Stimulated activated CD8-positive, alpha-beta memory T cell treated with anti-CD3 and anti-CD28 coated beads, Interleukin-15, amount 100 ng/mL, for 24 hours (primary cell): ENCODE measurements around the gene MAP3K6.
"Not testable (repeated sequence)": the region's sequence is repeated elsewhere in the genome, so short reads cannot be mapped to it uniquely, and the experiment has no call there.

Experiments
- DNase-seq: peaks from one replicate; pipeline ENCODE4 v3.0.0-alpha.2; 2020; ENCODE audit warnings: low read depth

The MAP3K6 gene, protein sequence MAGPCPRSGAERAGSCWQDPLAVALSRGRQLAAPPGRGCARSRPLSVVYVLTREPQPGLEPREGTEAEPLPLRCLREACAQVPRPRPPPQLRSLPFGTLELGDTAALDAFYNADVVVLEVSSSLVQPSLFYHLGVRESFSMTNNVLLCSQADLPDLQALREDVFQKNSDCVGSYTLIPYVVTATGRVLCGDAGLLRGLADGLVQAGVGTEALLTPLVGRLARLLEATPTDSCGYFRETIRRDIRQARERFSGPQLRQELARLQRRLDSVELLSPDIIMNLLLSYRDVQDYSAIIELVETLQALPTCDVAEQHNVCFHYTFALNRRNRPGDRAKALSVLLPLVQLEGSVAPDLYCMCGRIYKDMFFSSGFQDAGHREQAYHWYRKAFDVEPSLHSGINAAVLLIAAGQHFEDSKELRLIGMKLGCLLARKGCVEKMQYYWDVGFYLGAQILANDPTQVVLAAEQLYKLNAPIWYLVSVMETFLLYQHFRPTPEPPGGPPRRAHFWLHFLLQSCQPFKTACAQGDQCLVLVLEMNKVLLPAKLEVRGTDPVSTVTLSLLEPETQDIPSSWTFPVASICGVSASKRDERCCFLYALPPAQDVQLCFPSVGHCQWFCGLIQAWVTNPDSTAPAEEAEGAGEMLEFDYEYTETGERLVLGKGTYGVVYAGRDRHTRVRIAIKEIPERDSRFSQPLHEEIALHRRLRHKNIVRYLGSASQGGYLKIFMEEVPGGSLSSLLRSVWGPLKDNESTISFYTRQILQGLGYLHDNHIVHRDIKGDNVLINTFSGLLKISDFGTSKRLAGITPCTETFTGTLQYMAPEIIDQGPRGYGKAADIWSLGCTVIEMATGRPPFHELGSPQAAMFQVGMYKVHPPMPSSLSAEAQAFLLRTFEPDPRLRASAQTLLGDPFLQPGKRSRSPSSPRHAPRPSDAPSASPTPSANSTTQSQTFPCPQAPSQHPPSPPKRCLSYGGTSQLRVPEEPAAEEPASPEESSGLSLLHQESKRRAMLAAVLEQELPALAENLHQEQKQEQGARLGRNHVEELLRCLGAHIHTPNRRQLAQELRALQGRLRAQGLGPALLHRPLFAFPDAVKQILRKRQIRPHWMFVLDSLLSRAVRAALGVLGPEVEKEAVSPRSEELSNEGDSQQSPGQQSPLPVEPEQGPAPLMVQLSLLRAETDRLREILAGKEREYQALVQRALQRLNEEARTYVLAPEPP (N-terminal part only)

DNA sequence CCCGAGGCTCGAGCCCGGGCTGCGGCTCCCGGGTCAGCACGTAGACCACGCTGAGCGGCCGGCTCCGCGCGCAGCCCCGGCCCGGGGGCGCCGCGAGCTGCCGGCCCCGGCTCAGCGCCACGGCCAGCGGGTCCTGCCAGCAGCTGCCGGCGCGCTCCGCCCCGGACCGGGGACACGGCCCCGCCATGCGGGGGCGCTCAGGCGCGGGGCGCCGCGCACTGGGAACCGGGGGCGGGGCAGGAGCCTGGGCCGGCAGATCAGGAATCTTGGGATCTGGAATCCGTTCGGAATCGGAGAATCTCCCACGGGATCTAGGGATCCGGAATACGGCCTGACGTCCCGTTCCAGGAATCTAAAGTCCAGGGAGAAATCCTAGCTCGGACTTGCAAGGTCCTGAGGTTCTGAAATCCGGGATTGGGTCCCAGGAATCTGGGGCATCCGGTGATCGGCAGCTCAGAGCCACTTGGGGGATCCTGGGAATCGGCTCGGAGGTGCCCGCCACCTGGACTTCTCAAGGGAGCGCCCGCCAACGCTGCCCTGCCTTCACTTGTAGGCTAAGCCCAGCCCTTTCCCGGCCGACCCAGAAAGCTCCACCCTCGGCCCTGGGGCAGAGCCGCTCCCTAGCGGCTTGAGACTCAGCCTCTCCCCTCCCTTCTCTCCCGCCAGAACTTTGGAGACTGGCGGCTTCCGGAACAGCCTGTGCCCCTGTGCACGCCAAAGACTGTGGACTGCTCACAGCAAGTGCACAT, at the start of gene MAP3K6:
TSS of gene MAP3K6 (minus strand) at position 551 of the 749 bp plus-strand sequence. CDS start at position 187, 364 bp downstream.
- DNase-seq = no peak

DNA sequence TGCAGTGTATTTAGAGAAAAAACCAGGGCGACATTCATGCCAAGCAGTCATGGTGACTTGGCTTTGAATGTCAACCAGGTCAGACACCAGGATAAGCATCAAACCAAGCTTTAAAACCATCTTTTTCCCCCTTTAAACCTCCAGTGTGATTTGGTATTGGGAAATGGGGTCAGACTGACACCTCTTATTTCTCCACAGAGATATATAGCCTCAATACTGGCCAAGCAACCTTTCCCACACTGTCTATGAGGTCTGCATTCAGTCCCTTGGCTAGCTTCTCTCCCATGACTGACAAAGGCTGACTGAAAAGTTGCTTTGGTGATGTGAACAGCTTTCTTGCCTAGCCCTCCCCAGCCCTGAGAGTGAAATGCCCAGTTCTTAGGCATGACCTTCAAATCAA, 47.3 kb upstream of the MAP3K6 start:
- no peak for DNase-seq

DNA sequence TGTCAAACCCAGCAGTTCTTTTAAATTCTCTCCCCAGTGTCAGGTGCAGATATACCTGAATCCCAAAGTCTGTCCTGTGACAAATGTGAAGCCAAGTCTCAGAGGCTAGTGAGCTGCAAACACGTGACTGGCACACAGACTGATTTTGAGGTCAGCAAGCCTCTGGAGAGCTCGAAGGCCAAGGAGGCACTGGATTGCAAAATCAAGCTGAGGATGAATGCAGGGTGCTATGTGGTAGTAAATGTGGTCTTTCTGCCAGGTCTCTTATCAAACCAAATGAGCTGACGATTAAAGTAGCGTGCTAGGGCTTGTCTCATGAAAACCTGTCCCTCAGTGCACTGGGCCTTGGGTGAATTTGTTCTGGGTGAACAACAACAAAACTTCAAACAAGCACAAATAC, 46.2 kb upstream of the MAP3K6 start:
- no peak for DNase-seq

DNA sequence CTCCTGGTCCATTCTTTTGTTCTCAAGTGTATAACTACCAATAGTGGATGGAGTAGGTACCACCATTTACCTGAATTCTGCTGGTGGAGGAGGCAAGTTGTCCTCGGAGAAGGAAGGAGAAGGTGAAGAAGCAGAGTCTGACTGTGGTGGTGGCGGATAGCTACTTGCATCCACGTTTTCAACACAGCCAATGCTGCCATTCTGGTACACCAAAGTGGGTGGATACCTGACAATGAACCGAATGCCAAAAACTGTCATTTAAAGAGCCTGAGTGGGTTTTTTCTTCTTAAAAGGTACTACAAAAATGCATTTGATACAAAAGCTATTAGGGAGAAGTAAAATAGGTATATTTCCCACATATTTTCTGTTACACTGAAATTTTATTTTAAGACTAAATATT, 45.7 kb upstream of the MAP3K6 start:
- no peak for DNase-seq

DNA sequence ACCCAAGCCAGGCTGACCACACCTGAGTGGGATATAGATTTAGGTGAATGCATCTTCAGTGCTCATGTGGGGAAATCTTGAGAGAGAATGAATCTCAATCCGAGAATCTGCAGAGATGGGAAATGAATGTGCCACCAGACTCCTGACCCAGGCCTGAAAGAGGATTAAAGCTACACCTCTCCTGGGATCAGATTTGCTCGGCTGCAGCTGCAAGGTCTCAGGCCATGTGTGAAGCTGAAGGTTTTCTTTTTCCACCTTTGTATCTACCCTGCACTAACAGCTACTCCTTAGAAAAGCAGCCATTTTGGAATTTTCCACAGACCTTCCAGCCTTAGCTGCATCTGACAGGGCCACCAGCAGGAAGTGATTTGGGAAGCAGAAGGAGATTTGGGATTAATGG, 43.9 kb upstream of the MAP3K6 start:
- DNase-seq = no peak

DNA sequence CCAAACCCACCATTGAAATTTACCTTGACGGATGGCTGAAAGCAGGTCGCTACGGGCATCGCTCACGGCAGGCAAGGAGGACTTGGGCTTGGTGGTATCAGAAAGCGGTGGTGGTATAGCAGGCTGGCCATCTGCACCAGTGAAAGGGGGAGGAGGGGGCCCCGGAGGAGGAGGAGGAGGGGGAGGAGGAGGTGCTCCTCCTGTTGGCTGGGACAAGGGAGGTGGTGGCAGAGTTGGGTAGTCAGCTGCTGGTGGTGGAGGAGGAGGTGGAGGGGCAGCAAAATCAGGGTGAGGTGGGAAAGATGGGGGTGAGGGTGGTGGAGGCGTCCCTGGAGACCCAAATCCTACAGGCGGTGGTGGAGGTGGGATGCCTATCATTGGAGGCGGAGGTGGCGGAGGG, 42.9 kb upstream of the MAP3K6 start:
- no peak for DNase-seq

DNA sequence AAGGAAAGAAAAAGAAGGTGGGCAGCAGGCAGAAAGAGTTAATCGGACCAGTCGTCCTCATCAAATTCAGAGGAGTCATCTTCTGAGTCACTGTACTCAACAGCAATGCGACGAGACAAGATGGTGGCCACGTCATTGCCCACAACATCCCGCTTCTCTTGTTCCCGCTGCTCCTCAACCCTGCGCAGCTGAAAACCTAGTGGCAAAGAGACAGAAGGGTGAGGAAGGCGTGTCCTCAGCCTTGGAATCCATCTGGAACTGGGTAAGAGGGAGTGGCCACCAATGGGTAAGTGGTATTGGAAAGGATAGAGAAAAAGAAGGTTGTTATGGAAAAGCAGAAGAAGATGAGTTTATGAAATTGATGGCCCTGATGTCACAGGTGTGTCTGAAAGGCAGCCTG, 41.4 kb upstream of the MAP3K6 start:
- DNase-seq = no peak

DNA sequence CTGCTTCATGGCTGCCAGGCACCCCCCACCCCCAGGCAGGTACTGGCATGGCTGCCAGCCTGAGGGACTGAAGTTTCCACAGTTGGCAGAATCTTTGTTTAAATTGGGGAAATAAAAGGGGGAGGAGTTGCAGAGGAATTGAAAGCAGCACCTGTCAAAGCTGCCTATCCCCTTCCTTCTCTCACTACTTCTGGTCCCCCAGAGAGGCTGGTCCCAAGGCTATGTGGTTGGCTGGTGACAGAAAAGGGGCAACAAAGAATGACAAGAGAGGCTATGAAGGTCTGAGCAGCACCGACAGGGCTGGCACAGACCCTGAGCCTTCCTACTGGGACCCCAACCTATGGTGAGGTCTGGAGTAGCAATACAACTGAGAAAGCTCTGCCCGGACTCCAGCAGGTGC, 40.0 kb upstream of the MAP3K6 start:
- not testable (repeated sequence) for DNase-seq

DNA sequence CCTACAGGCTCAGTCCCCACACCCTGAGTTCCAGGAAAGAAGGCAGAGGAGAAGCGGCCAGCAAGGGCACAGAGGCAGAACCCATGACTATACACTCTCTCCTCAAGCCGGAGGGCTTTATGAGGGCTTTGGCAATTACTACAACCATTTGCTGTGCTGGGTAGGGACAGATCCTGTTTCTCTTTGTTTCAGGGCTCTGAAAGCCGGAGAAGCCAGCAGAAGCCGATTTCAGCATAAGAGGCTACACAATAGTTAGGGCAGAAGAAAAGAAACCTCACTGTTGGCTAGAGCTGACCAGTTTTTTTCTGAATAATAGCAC, 39.6 kb upstream of the MAP3K6 start:
- no peak for DNase-seq

DNA sequence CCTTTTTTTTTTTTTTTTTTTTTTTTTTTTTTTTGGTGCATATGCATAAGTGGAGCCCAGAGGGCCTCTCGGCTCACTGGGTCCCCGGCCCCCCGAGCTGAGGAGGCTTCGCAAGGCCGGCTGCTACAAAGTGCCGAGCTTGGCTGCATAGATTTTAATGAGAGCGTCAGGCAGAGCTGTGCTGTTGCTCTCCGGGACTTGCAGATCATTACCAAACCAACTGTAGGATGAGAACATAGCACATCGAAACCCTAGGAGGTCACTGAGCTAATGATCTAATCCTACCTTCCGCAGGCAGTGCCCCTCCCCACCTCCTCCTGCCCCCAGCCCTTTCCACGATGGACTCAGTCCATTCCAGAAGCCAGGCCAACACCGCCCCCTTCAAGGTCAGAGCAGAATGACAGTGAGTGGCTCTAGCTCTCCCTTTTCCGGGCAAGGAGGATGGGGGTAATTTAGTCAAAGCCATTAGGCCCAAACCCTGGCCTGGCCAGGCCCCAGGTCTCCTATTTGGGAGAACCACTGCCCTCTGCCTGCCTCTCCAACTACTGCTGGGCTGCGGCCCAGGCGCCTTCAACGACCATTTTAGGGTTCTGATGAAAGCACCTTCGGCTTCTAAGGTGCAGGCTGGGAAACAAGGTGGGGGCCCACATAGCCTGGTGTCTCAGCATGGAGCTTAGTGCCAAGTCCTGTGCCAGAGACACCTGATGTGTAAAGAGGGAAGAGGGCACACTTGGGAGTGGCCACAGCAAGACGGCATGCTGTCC, 39.0 kb upstream of the MAP3K6 start:
- not testable (repeated sequence) for DNase-seq

DNA sequence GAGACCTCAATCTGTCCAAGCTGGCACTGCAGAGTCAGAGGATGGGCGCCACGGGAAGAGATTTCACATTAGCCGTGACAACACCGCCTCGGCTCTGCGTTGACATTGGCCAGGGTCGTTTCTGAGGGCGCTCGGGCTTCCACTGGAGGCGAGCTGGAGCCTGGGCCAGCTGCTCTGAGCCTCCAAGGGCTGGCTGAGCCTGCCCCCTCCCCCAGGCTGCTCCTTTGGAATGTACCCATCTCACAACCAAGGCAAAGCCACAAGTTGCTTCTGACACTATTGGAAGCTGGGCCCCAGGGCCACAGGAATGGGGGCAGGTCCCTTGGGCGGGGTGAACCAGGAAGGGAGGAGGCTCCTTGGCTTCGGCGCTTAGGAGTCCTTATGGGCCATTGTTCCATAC, 38.3 kb upstream of the MAP3K6 start:
- DNase-seq = no peak

DNA sequence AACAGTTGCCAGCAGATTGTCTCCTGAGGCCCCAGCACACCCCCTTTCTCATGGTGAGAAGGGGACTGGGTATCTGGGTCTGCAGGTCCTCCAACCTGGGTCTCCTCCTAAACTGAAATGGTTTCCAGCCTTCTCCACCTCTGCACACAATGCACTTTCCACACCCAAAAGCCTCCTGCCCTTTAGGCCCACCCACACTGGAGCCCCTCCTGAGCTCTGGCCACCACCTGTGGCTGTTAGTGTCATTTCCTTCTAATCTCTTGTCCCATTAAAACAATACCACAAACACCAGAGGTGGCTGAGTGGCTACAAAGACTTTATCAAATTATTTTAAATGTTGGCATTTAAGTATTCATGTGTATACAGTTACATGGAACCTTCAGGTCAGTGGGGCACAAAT, 37.2 kb upstream of the MAP3K6 start:
- no peak for DNase-seq

DNA sequence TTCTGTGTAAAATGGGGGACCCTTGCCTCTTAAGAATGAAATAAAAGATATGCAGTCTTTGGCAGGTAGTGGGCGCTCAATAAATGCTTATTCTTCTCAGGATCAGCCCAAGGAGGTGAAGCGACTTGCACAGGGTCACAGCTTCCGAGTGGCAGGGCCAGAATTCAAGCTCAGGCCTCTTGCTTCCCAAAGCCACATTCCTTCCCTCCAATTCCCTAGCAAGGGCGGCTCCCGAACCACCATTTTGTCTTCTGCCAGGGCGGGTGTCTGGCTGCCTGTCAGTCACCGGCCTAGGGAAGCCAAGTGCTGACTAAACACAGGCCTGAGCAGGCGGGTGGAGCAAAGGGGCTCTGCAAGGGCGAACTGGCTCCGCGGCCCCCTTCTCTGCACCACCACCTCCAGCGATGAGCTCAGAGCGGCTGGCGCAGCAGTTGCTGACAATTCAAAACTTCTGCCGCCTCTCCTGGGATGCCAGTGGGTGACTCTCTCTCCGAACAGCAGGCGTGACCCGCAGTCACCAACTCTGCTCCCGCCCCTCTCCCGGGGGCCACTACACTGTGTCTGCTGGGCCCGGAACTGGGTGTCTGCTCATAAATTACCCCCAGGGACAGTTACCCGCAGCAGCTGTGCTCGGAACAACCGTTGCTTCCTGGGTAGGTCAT, 36.4 kb upstream of the MAP3K6 start:
- no peak for DNase-seq

DNA sequence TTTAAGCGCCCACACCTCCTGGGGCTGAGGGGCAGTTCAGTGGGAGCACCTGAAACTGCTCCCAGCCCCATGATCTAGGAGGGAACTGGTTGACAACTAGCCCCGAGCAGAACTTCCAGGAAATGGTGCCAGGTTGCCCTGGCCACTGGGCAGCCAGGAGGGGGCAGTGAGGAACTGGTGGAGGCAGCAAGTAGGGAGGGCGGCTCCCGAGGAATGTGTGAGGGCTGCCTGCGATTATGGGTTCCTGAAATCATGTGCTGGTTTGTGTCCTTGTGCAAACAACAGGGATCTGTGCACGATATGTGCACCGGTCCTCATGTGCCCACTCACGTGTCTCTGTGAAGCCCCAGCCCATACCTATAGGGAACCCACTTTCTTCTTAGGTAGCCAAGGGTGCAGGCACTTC, 35.6 kb upstream of the MAP3K6 start:
- no peak for DNase-seq

DNA sequence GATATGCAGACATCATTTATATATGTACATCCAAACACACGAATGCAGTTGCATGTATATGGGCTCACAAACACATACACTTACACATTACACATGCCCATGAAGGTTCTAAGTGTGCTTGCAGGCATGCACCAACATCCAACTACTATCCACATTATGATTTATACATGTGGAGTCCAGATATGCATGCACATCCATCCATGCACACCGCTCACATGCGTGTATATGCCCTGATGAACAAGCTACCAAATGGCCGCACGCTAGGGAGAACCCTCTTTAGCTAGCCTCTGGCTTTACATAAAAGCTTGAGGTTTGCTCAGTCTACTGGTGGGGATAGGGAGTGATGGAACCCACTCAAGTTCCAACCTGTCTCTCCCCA, 34.2 kb upstream of the MAP3K6 start:
- DNase-seq = no peak

DNA sequence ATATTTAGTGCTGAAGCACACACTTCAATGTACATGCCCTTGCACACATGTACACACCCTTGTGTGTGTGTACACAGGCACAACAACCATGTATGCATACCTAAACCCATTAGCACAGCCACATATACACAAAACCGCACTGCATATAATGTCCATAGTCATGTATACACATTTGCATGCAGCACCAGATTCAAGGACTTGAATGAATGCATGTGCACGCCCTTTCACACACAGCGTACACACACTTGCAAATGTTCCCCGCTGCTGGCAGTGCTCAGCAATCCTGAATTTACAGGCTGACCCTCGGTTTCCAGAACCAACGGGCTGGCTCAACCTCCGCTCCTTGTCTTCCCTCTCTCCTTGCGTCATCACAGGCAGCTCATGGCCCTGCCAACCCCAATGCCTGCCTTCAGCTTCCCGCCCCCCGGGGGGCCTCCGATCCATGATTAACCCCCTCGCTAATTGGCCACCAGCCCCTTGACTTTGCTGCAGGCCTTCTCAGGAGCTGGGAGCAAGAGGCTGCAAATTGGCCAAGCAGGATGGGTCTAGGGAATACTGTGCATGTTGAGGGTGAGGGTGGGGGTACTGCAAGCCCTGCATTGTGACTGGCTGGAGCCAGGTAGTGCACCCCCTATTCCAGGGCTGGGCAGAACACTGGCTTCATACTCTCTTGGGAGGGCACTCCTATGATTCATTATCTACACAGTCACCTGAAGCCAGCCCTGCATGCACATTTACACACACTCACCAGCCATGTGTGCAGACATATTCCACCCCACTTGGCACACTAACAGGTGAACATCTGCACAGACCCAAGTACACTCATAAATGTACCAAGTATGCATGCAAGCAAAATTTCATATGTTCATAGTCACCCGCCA, 33.6 kb upstream of the MAP3K6 start:
- DNase-seq = no peak

DNA sequence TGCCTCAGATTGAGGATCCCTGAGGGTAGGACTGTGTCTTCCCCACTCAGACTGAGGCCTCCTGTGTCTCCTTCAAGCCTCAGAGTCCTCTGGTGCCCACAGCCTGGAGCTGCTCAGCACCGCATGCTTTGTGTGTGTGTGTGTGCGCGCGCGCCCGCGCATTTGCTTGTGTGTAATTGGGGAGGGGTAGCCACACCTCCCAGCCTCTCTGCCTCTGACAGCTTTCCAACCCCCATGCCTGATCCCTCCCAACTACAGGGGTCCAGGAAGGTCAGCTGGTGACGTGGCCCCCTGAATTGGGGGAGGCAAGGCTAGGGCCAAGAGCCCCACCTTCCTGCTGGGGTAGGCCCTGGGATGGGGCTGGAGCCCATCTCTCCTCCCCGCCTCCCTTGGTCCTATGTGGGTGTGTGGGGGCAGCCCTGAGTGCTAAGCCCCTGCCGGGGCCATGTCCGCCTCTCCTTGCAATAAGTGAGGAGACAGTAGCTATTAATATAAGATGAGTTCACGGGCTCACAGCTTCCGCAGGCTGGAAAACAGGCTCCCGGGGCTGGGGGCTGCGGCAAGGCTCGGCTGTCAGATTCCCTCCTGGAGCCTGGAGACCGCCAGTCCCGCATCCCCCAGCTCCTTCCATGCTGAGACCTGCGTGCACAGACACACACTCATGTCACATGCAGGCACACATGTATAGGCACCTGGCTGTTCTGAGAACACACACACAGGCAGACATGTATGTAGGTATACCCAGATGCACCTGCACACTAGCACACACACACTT, 32.7 kb upstream of the MAP3K6 start:
- no peak for DNase-seq

DNA sequence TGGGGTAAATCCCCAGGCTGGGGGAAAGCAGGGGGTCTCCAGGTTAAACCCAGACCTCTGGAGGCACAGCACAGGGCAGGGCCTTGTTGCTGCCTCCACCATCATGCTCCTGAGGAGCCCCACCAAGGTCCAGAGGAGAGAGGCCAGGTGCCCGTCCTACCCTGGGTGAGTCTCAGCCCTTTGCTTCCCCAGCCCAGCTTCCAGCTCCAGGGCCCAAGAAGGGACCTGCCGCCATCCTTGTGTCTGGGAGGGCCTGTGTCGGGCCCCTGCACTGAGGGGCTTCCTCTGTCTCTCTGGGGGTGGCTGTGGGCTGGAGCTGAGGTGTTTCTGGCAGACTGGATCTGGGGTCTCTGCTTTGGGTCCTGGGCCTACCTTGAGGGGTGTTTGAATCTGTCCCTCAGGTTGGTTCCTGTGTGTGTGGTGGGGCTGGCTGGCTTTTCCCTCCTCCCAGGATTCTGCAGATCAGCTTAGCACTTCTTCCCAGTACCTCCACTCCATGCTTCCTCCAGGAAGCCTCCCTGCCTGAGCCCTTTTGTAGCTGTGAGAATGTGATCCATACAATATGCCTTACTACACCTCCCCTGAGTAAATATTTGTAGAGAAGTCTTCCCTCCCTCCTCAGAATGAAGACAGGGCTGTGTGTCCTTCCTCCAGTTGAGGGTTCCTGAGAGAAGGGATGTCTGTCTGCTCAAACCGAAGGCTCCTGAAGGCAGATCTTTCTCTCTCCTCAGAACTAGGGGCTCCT, 31.8 kb upstream of the MAP3K6 start:
- DNase-seq = no peak
